ENCODE measurements around the gene C1orf35. TPM values are rescaled to one million over a fixed set of nuclear protein-coding genes. Genes with fewer than 3 reads are reported as not detected.

C1orf35 gene
- total and polyA plus RNA-seq, 2 of the 8 experiments (the other 6 are each of a cell fraction or from before 2014, with no cell fraction given), result 18.6 to 19.9 TPM

GRCh38 chr1:228084797-228085196 lies 18.3 kb downstream of the C1orf35 start (continued):
- no peak for TF ChIP-seq NANOG (IDR thresholded peaks at IDR 0.05; ENCODE audit: insufficient read depth, low read depth, low read length, poor library complexity, severe bottlenecking)
